DMS53 treated with DMSO at 0.1 percent for 48 hours (cell line): ENCODE data around the gene ACADVL.

ENCODE experiments used
- DNase-seq: peaks from one replicate; lab custom pipeline; 2025; ENCODE audit not compliant: unreplicated experiment; lab: John Stamatoyannopoulos, UW

The ACADVL gene

DNA sequence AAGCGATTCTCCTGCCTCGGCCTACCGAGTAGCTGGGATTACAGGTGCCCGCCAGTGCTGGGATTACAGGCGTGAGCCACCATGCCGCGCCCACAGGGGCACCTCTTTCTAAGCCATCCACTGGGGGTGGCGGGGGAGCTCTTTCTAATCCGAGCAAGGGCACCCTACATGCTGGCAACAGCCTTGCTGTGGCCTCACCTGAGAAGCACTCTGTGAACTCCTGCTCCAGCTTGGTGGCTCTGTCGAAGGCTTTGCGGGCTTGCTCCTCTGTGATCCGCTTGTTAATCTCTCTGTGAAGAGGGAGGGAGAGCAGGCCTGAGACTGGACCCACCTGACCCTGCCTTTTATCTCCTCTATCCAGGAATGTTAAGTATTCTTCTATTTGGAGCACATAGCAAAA lies 28.7 kb upstream of the ACADVL start:
- no peak for DNase-seq

GRCh38 chr17:7191571-7192270 lies 28.0 kb upstream of the ACADVL start:
- DNase-seq, result peak; percentile 9

DNA sequence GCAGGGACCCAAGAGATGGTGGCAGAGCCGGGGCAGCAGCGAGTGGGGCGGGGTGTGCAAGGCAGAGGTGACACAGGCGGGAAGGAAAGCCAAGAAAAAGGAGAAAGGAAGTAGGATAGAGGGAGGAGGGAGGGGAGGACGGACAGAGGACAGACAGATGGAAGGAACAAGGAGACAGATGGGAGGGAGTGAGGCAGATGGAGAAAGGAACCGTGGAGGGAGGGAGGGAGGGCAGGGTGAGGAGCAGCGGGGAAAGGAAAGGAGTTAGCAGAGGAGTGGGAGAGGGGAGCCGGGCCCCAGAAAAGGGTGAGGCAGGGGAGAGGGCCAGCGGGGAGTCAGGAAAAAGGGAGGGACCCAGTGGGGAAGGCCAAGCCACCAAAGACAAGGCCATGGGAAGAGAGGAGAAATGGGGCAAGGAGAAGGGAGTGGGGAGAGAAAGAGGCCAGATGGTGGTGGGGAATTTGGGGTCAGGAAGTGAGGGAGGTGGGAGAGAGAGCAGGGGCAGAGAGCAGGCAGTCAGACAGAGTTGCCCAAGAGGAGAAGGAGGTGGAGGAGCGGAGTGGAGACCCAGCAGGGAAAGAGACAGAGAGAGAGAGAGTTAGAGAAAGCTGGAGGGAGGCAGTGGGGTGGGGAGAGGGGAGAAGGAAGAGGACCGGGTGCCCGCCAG lies 27.3 kb upstream of the ACADVL start:
- DNase-seq, result no peak

DNA sequence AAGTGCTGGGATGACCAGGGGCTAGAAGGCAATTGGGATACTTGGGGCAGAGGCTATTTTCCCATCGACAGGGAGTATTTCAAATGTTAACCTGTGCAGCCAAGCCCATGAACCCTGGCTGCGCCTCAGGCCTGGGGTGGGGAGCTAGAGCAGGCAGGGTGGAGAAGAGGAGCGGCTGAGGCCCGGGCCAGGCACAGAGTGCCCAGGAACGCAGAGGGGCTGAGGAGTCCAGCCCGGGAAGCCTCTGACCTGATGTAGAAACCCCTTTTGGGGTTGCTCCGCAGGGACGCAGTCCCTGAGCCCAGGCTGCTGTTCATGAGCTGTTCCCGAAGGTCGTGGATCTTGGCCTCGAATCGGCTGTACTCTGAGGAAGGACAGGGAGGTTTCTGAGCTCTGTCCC lies 23.8 kb upstream of the ACADVL start:
- DNase-seq, result no peak

GRCh38 chr17:7196651-7197401 lies 22.9 kb upstream of the ACADVL start:
- no peak for DNase-seq

- no peak for DNase-seq
These were observed 16.3 kb upstream of the ACADVL start for GRCh38 chr17:7203391-7203790.

GRCh38 chr17:7204336-7204735 lies 15.4 kb upstream of the ACADVL start:
- DNase-seq, result no peak

GRCh38 chr17:7204828-7205461 lies 14.8 kb upstream of the ACADVL start:
- DNase-seq, result peak; percentile 88

DNA sequence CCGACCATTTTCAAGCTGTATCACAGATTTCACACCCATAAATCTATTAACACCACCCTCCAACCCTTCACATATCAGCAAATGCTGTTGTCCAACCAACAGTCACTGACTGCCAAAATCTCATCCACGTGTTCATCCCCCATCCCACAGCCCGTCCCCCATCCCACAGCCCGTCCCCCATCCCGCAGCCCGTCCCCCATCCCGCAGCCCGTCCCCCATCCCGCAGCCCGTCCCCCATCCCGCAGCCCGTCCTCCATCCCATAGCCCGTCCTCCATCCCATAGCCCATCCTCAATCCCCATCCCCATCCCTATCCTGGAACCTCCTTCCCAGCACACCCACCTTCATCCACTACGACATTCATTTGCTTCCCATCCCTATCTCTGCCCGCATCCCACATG lies 14.2 kb upstream of the ACADVL start:
- no peak for DNase-seq

DNA sequence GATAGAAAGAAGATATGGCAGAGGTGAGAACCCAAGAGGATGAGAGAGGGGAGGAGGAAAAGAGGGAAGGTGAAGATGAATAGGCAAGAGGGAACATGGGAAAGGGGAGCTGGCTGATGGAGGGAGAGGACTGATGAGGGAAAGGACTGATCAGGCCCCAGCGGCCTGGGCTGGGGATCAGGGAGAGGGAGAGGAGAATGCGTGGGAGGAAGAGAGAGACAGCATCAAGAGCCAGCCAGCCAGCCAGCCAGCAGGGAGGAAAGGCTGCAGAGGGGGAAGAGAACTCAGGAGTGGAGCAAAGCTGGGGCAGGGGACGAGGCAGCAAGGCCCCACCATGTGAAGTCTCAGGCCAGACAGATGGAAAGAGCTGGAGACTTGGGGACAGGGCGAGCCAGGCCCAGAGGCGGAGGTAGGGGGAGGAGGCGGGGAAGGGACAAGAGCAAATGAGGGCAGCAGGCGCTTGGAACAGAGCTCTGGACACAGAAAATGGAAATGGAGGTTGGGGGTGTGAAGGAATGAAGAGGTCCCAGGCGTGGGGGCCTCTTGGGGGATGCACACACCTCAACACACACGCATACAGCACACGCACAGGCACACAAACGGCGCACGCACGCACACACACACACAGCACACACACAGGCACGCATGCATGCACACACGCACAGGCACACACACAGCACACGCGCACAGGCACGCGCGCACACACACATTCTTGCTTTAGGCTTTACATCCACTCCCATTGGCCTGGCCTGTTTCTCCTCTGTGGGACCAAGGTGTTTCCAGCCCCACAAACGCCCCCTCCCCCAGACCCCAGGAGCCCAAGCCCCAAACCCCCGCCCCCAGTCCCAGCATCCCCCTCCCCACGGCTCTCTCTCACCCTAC lies 12.4 kb upstream of the ACADVL start:
- no peak for DNase-seq

DNA sequence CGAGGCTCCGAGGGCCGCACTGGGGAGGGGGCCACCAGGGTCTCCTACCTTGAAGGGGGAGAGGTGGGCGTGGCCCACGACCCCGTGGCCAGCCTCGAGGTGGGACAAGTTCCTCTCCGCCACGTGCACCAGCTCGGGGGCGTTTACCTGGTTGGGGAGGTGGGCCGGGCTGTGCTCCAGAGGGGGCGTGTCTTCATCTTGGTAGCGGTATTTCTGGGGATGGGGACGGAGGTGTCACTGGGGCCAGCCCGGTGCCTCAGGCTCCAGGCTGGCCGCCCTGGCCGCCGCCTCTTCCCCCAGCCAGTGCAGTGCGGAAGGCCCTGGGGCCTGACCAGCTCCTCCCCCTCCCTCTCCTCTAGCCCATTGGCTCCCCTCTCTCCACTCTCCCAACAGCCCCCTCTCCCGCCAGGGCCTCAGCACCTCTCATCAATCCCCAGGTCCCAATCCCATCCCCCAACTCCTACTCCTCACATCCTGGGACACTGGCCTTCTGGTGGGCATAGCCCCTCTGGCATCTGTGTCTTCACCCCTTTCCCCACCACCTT lies 11.6 kb upstream of the ACADVL start:
- DNase-seq, result no peak

GRCh38 chr17:7208754-7209460 lies 10.8 kb upstream of the ACADVL start:
- DNase-seq, result no peak

DNA sequence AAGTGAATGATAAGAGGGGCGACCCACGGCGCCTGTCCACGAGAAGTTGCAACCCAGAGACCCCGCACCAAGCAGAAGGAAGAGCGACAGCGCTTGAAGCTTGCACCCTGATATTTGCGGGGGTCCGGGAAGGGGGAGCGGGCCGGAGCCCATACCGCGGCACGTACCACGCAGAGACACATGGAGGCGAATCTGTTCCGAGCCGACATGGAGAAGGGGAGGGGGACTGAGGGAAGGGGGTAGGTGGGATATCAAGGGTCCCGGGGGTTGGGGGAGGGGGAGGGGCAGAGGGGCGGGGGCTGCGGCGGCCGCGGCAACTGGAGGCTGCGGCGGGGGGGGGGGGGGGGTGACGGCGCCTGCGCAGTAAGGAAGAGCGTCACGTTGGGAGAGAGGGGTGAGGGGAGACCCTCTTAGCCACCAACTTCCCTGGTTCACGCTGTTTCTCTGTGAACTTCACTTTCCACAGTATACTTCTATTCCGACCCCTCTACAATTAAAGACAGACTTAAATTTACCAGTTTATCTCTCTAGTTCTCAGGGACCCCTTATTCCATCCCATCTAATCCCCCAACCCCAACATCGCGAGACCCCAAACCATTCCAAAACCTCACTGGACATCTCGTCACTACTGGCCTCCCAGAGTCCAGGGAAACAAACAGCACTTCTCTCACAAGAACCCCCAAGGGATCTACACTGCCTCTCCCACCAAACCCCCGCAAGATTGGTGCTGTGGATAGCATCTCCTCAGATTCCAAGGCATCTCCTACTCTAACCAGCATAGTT lies 8.1 kb upstream of the ACADVL start:
- no peak for DNase-seq

DNA sequence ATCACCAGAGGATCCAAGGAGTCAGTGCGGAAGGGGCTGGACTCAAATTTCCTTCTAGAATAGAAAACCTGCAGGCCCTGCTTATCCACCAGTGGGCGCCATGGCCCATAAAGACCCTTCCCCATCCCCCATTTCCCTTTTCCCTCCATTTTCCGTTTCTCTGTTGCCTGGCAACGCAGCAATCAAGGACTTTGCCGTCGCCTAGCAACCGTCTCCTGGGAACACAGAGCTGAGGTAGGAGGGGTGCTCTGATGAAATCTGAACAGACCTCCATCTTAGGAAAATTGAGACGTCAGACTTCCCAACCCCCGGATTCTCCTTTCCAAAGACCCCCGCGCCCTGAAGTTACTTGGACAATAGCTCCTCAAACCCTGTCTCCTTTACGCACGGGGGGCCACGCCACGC lies 5.8 kb upstream of the ACADVL start:
- DNase-seq, result peak; percentile 92

GRCh38 chr17:7214300-7215135 lies 5.2 kb upstream of the ACADVL start:
- peak; percentile 97 for DNase-seq

- no peak for DNase-seq
These were observed 4.6 kb upstream of the ACADVL start for GRCh38 chr17:7215136-7215638.

DNA sequence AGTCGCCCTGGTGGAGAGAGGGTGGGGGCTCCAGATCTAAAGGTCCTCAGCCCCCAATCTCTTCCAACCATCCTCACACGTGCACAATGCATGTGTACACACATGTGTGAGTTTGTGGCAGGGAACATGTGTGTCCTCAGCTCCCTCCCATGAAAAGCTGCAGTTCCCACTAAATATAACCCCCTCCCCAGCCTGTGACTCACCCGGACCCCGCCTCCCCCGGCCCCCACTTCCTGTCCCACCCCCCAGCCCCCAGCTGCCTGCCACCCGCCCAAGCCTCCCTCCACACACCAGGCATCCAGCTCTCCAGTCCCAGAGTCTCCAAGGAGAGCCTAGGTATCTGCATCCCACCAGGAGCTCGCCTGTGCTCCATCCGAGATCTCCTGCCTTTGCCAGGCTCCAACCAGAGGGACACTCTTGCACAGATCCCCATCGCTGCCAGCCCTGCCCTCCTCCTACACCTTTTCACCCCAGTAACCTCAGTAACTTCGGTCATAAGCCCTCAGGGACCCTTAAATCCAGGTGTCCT lies 4.0 kb upstream of the ACADVL start:
- DNase-seq, result no peak
